Kidney epithelial cell (primary cell): ENCODE results near the gene SNCAIP. TPM values are rescaled to one million over a fixed set of nuclear protein-coding genes. Genes with fewer than 3 reads are reported as not detected.
"Not testable (repeated sequence)": the region's sequence is repeated elsewhere in the genome, so short reads cannot be mapped to it uniquely, and the experiment has no call there.

Source experiments
- DNase-seq: peaks from one replicate; pipeline ENCODE4 v3.0.0-alpha.2; 2010; ENCODE audit warnings: low read depth
- H3K27me3 ChIP-seq: 2 replicates; pipeline ENCODE4 v1.6.0; 2011; ENCODE audit warnings: low read length; ENCODE audit not compliant: control insufficient read depth, insufficient read depth
- H3K36me3 ChIP-seq: 2 replicates; pipeline ENCODE4 v1.5.1; 2011; ENCODE audit warnings: low read length; ENCODE audit not compliant: control insufficient read depth, insufficient read depth
- H3K4me3 ChIP-seq: 2 replicates; pipeline ENCODE4 v1.5.1; 2011; ENCODE audit warnings: low read depth, mild to moderate bottlenecking, control low read depth, low read length
- total RNA-seq: library from RNA; depleted of rRNA; stranded (reverse); fragments of >200 nt; gene quantifications from 2 replicates; pipeline ENCODE4 v1.2.3, GENCODE V29; 2015
- TF ChIP-seq, protein P1 (sequence below): IDR thresholded peaks from 2 replicates; pipeline ENCODE4 v1.5.1; 2011; ENCODE audit warnings: mild to moderate bottlenecking, moderate library complexity, low read length, control low read depth, inconsistent platforms; ENCODE audit not compliant: insufficient read depth, poor library complexity, severe bottlenecking

SNCAIP gene
- total RNA-seq, 1 donor from 2014 or later = 3.1 TPM

DNA sequence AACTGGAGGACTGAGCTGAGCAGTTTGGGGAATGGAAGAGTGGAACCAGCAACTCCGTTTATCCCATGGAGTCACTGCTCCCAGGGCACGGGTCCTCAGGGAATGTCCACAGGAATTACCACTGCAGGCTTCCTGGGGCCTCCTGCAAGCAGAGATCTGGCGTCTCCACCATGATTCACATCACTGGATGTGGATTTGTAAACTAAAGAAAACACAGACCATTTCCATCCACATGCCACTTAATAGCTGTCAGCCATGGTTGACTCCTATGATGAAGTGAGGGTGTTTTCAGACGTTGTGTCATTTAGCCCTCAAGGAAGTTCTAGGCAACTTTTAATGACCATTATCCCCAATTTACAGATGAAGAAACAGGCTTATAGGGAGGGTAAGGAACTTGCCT, 30.2 kb downstream of the SNCAIP start:
- Histone ChIP-seq H3K27me3 (no peaks in the 10 kb centered on the region), H3K4me3 (no peak overlapping the region), H3K36me3 (no peaks in the 10 kb centered on the region)
- TF ChIP-seq, protein P1, sequence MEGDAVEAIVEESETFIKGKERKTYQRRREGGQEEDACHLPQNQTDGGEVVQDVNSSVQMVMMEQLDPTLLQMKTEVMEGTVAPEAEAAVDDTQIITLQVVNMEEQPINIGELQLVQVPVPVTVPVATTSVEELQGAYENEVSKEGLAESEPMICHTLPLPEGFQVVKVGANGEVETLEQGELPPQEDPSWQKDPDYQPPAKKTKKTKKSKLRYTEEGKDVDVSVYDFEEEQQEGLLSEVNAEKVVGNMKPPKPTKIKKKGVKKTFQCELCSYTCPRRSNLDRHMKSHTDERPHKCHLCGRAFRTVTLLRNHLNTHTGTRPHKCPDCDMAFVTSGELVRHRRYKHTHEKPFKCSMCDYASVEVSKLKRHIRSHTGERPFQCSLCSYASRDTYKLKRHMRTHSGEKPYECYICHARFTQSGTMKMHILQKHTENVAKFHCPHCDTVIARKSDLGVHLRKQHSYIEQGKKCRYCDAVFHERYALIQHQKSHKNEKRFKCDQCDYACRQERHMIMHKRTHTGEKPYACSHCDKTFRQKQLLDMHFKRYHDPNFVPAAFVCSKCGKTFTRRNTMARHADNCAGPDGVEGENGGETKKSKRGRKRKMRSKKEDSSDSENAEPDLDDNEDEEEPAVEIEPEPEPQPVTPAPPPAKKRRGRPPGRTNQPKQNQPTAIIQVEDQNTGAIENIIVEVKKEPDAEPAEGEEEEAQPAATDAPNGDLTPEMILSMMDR = no peak
- no peak for DNase-seq

DNA sequence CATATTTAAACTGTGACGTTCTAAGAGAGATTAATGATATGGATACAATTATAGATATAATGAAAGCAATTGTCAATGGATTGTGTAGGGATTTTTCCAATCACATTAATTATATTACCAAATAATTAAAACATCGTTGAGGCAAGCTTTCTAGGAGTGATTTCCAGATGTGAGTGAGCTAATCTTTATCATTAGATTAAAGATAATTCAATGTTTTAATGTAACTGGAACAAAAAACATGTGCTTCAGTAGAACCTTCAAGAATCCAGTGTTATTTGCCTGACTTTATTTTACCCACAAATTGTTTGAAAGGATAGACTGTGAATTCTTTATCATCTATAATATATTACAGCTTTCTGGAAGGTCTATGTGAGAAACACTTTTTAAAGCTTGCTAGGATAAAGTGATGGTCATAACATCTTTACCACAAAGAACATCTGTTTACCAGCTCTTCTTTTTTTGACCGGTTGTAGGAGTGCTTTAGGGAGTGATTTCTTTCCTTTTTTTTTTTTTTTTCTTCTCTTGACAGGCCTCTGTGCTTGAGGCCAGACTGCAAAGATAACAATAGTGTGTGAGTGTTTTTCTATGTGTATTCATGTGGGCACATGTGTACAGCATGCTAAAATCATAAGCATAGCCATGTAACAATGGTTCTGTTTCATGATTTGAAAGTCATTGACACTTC, 35.0 kb downstream of the SNCAIP start:
- Histone ChIP-seq H3K27me3 (no peaks in the 10 kb centered on the region), H3K36me3 (no peaks in the 10 kb centered on the region), H3K4me3 (no peak overlapping the region)
- DNase-seq = no peak
- TF ChIP-seq, protein P1 = no peak

DNA sequence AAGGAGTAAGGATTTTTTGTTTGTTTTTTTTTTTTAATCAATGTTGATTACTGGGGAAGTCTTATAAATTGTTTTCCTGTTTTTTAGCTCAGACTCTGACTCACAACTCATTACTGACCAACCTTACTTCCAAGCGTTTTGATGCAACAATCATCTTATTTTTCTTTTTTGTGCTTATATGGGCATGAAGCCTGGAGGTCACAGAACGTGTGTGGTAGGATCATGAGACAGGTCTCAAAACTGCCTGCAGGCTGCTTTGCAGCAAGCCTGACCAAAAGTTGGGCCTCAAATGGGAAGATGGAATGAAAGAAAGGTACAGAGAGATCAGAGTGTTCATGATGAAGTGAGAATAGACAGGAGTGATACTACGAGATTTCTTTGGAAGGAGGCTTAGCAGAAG, 38.5 kb downstream of the SNCAIP start:
- TF ChIP-seq, protein P1 = no peak
- no peaks in the 10 kb centered on the region for H3K27me3 ChIP-seq
- no peak for DNase-seq
- no peak overlapping the region for H3K4me3 ChIP-seq
- H3K36me3 ChIP-seq = no peaks in the 10 kb centered on the region

DNA sequence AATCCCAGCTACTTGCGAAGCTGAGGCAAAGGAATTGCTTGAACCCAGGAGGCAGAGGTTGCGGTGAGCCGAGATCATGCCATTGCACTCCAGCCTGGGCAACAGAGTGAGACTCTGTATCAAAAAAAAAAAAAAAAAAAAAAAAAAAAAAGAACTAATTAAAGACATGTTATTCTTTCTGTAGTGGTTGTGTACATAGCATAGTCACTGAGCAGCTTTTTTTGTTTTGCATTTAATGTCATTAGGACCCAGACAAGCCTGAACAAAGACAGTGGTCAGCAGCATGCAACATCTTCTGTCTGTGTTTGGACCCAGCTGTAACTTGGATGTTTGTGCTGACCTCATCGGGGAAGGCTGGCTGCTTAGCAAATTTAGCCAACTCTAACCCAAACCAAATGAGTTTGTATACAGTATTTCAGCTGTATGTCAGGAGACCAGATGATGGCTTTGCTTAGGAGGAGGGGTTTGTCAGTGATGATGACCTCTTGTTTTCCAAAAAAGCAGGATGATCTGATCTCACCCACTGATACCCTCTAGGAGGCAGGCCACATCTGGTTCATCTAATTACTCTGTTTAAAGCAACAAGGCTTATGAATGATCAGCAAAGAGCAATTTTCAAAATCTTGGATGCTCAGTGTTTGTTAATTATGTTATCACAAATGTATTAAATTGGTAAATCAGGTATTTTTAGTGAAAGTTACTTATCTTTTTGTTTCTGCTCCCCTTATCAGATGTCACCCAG, 39.5 kb downstream of the SNCAIP start:
- no peak for DNase-seq
- Histone ChIP-seq H3K36me3 (no peaks in the 10 kb centered on the region), H3K4me3 (no peak overlapping the region), H3K27me3 (no peaks in the 10 kb centered on the region)
- TF ChIP-seq, protein P1 = no peak

DNA sequence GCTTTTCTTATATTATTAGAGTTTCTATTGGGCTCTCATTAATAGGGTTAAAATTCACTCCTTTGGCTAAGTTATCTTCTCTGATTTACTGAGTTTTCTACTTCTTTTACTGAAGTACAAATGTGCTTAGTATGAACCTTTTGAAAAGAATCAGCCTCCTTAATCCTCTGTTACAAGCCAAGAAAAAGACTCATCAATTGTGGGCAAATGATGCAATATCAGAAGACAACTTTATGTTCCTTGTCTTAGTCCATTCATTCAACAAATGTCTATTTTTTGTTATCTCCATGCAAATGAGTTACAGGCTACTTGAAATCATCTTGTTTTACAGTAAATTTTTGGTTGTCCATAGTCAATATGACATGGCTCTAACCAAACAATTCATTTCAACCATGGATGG, 40.3 kb downstream of the SNCAIP start:
- Histone ChIP-seq H3K36me3 (no peaks in the 10 kb centered on the region), H3K27me3 (no peaks in the 10 kb centered on the region), H3K4me3 (no peak overlapping the region)
- no peak for DNase-seq
- TF ChIP-seq, protein P1 = no peak

DNA sequence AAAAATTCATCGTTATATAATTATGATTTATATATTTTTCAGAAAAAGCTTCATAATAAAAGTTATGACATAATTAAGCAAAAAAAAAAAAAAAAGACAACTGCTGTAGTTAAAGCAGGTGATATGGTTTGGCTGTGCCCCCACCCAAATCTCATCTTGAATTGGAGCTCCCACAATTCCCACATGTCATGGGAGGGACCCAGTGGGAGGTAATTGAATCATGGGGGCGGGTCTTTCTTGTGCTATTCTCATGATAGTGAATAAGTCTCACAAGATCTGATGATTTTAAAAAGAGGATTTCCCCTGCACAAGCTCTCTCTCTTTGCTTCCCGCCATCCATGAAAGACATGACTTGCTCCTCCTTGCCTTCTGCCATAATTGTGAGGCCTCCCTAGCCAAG, 41.3 kb downstream of the SNCAIP start:
- H3K36me3 ChIP-seq, DNase-seq, H3K4me3 ChIP-seq, H3K27me3 ChIP-seq: not testable (repeated sequence)
